HCT116 (cell line): ENCODE results near the gene SEMA4D. TPM values are rescaled to one million over a fixed set of nuclear protein-coding genes. Genes with fewer than 3 reads are reported as not detected.

Experiments used
- ATAC-seq: fragments of 200-7000 bp; cut with Tn5 transposase; 2 replicates; pipeline ENCODE4 v1.9.1; 2020; ENCODE audit warnings: mild to moderate bottlenecking, moderate library complexity
- BruUV-seq: library from RNA; stranded (reverse); fragments of 400-500 nt; replicated peaks from 2 replicates; lab custom pipeline; 2021; lab: Mats Ljungman, UMichigan
- CTCF ChIA-PET: fragments of 300-600 bp; sonication (Branson Sonifier 250); formaldehyde crosslinking; loops from one replicate; lab custom pipeline; 2021; ENCODE audit warnings: antibody characterized with exemption; lab: Charles Lee
- POLR2A ChIA-PET: fragments of 300-600, 350-600 bp; sonication (Branson Sonifier 250); formaldehyde crosslinking; loops from one replicate; lab custom pipeline; 2021; ENCODE audit warnings: antibody characterized with exemption; lab: Charles Lee
- RAD21 ChIA-PET, 2 experiments: fragments of 300-600 bp; sonication (Branson Sonifier 250); formaldehyde crosslinking; loops; one replicate each; lab custom pipeline; 2023; ENCODE audit warnings: low total read pairs in 2 of 2; ENCODE audit not compliant: uncharacterized antibody in 2 of 2, unreplicated experiment in 2 of 2, low non-redundant PET in 1 of 2; lab: Charles Lee
- DNase-seq: peaks from one replicate; pipeline ENCODE4 v3.0.0-alpha.2; 2010; ENCODE audit warnings: low read depth, low spot score
- H2AFZ ChIP-seq: fragments of 200-600 bp; shearing (Covaris generic), sonication (generic); 2 replicates; pipeline ENCODE4 v1.6.1; 2017; ENCODE audit warnings: low read depth, mixed run types, mixed read lengths, antibody characterized with exemption, low read length; ENCODE audit not compliant: poor library complexity, severe bottlenecking
- H3K27ac ChIP-seq: 2 replicates; pipeline ENCODE4 v1.5.1; 2012; ENCODE audit warnings: low read depth, low read length
- H3K27me3 ChIP-seq: fragments of 200-600 bp; sonication (generic); 2 replicates; pipeline ENCODE4 v1.6.1; 2016; ENCODE audit warnings: mixed run types, low read length, mixed read lengths; ENCODE audit not compliant: insufficient read depth
- H3K36me3 ChIP-seq, 2 experiments: fragments of 200-500 bp in 1 of 2; fragments of 200-600 bp in 1 of 2; sonication (Bioruptor generic) in 1 of 2; sonication (generic) in 1 of 2; 2 replicates each; pipeline versions ENCODE4 v1.5.1 to v1.6.1; 2014 to 2016; ENCODE audit warnings: low read length in 2 of 2, inconsistent platforms in 1 of 2, mixed read lengths in 1 of 2, mixed run types in 1 of 2; ENCODE audit not compliant: insufficient read depth in 2 of 2, control insufficient read depth in 1 of 2
- H3K4me1 ChIP-seq, 2 experiments: fragments of 200-600 bp in 1 of 2; sonication (generic) in 1 of 2; 2 replicates each; pipeline versions ENCODE4 v1.5.1 to v1.6.1; 2012 to 2017; ENCODE audit warnings: low read length in 2 of 2, inconsistent platforms in 1 of 2, mild to moderate bottlenecking in 1 of 2, mixed read lengths in 1 of 2, mixed run types in 1 of 2, moderate library complexity in 1 of 2; ENCODE audit not compliant: insufficient read depth in 2 of 2, control insufficient read depth in 1 of 2
- H3K4me2 ChIP-seq: fragments of 200-600 bp; sonication (generic); 2 replicates; pipeline ENCODE4 v1.6.1; 2017; ENCODE audit warnings: mixed run types, low read length, mixed read lengths
- H3K4me3 ChIP-seq, 2 experiments: fragments of 200-600 bp in 1 of 2; sonication (generic) in 1 of 2; replicated peaks in 1 of 2; 2 replicates each; pipeline ENCODE4 v1.5.1; 2011 to 2016; ENCODE audit warnings: low read length in 2 of 2, control low read depth in 1 of 2, low read depth in 1 of 2, mild to moderate bottlenecking in 1 of 2, mixed read lengths in 1 of 2, mixed run types in 1 of 2
- H3K79me2 ChIP-seq: fragments of 200-600 bp; sonication (generic); 2 replicates; pipeline ENCODE4 v1.6.1; 2017; ENCODE audit warnings: mild to moderate bottlenecking, mixed run types, low read length, moderate library complexity, mixed read lengths; ENCODE audit not compliant: insufficient read depth
- H3K9ac ChIP-seq: fragments of 200-600 bp; sonication (generic); 2 replicates; pipeline ENCODE4 v1.6.1; 2016; ENCODE audit warnings: low read length, mixed read lengths
- H3K9me2 ChIP-seq: fragments of 200-600 bp; sonication (generic), shearing (Covaris generic); 2 replicates; pipeline ENCODE4 v1.6.1; 2017; ENCODE audit warnings: mixed run types, mild to moderate bottlenecking, moderate library complexity; ENCODE audit not compliant: insufficient read depth
- H3K9me3 ChIP-seq, 2 experiments: fragments of 200-500 bp in 1 of 2; fragments of 200-600 bp in 1 of 2; sonication (Bioruptor generic) in 1 of 2; sonication (generic) in 1 of 2; 2 replicates each; pipeline ENCODE4 v1.6.1; 2014 to 2017; ENCODE audit warnings: low read length in 2 of 2, mixed read lengths in 2 of 2, inconsistent platforms in 1 of 2, low read depth in 1 of 2, mild to moderate bottlenecking in 1 of 2, mixed run types in 1 of 2, moderate library complexity in 1 of 2; ENCODE audit not compliant: control insufficient read depth in 1 of 2, insufficient read depth in 1 of 2
- H4K20me1 ChIP-seq: fragments of 200-600 bp; sonication (generic), shearing (Covaris generic); 2 replicates; pipeline ENCODE4 v1.6.1; 2017; ENCODE audit warnings: mixed run types, mild to moderate bottlenecking, moderate library complexity; ENCODE audit not compliant: insufficient read depth
- CBX3 ChIP-seq: IDR thresholded peaks from 2 replicates; pipeline ENCODE4 v1.6.1; 2012; ENCODE audit warnings: low read depth
- CEBPB ChIP-seq: IDR thresholded peaks from 2 replicates; pipeline ENCODE4 v1.6.1; 2012; ENCODE audit warnings: low read depth
- CTCF ChIP-seq, 3 experiments: fragments of 200-600 bp in 1 of 3; sonication (generic) in 1 of 3; IDR thresholded peaks in 2 of 3; conservative IDR thresholded peaks in 1 of 3; 2 replicates each; pipeline ENCODE4 v1.5.1; 2012 to 2017; ENCODE audit warnings: low read depth in 2 of 3, low read length in 2 of 3, antibody characterized with exemption in 1 of 3, borderline replicate concordance in 1 of 3, control low read depth in 1 of 3, mild to moderate bottlenecking in 1 of 3, mixed read lengths in 1 of 3, mixed run types in 1 of 3, moderate library complexity in 1 of 3; ENCODE audit not compliant: insufficient read depth in 1 of 3
- EGR1 ChIP-seq: IDR thresholded peaks from 2 replicates; pipeline ENCODE4 v1.6.1; 2012; ENCODE audit warnings: low read depth
- MAX ChIP-seq: IDR thresholded peaks from 2 replicates; pipeline ENCODE4 v1.6.1; 2012
- SRF ChIP-seq: IDR thresholded peaks from 2 replicates; pipeline ENCODE4 v1.6.1; 2012; ENCODE audit warnings: low read depth
- ZFX ChIP-seq: fragments of 450-650 bp; IDR thresholded peaks from 2 replicates; pipeline ENCODE4 v1.6.1; 2017
- intact Hi-C: fragments of 100-400 bp; cut with micrococcal nuclease; formaldehyde crosslinking; loops from 2 replicates; pipeline ENCODE4 v1.10.0; 2022
- total RNA-seq: library from RNA; stranded (reverse); gene quantifications from one replicate; pipeline ENCODE4 v1.2.1, GENCODE V29; 2021; ENCODE audit not compliant: unreplicated experiment

SEMA4D gene
- total RNA-seq, 1 experiment from 2014 or later = 32.0 TPM

GRCh38 chr9:89500008-89500407, 2.1 kb upstream of the SEMA4D start (continued):
- no peak for TF ChIP-seq CTCF (IDR thresholded peaks at IDR 0.05 in 2 of 3, conservative IDR thresholded peaks at IDR 0.05 in 1 of 3; ENCODE audit: borderline replicate concordance in 1 of 3, insufficient read depth in 1 of 3, low read depth in 2 of 3, low read length in 2 of 3)
- no peak for TF ChIP-seq CBX3
- TF ChIP-seq ZFX = no peak
- TF ChIP-seq MAX = no peak
- TF ChIP-seq, all 23 proteins: peak for 0

- intact Hi-C loops = loop anchor here (5.0 kb wide), 1 partner anchor 67 kb away; no protein-coding TSS in a partner anchor
- ATAC-seq (no peak), DNase-seq (no peak)
- Histone ChIP-seq H3K4me1 (peaks cover 12 to 15% of the 10 kb centered on the region in 2 experiments), H3K9ac (no peak overlapping the region), H3K27ac (peak overlapping the region; percentile 48; the same call in 1 of the 2 replicates), H3K79me2 (peaks cover 26% of the 10 kb centered on the region), H2AFZ (no peak overlapping the region), H3K27me3 (no peaks in the 10 kb centered on the region; the same call in none of the 2 replicates), H4K20me1 (no peaks in the 10 kb centered on the region), H3K4me2 (peak overlapping the region; percentile 73), H3K4me3 (no peak overlapping the region), H3K36me3 (no peaks in the 10 kb centered on the region), H3K9me3 (no peaks in the 10 kb centered on the region), H3K9me2 (no peaks in the 10 kb centered on the region)
- ChIA-PET RAD21 (no interaction called here), CTCF (no interaction called here), POLR2A (no interaction called here)
- no TSS peak for BruUV-seq
- TF ChIP-seq CEBPB (no peak), SRF (no peak), EGR1 (no peak)
Measured at GRCh38 chr9:89498852-89499480, 1.1 kb upstream of the SEMA4D start.
